GM19395 (cell line): Measurements from ENCODE around the gene BICDL1.

ENCODE experiments used
- ATAC-seq: cut with Tn5 transposase; IDR thresholded peaks from one replicate; pipeline ENCODE4 v1.9.1; 2021; ENCODE audit warnings: mild to moderate bottlenecking, moderate library complexity; ENCODE audit not compliant: unreplicated experiment

BICDL1 gene

GRCh38 chr12:120076651-120077050 lies 87.6 kb downstream of the BICDL1 start:
- no peak for ATAC-seq

GRCh38 chr12:120077260-120077659 lies 88.2 kb downstream of the BICDL1 start:
- ATAC-seq = no peak

- no peak for ATAC-seq
Measured at GRCh38 chr12:120078868-120079267, 89.8 kb downstream of the BICDL1 start.

- no peak for ATAC-seq
Measured at GRCh38 chr12:120079411-120080400, 90.7 kb downstream of the BICDL1 start.

GRCh38 chr12:120081641-120082040 lies 92.6 kb downstream of the BICDL1 start:
- ATAC-seq = no peak

- no peak for ATAC-seq
Measured at GRCh38 chr12:120085920-120086645, 97.0 kb downstream of the BICDL1 start.

- peak; percentile 98 for ATAC-seq
Measured at GRCh38 chr12:120086801-120087621, 98.0 kb downstream of the BICDL1 start.

GRCh38 chr12:120089105-120089504 lies 100.1 kb downstream of the BICDL1 start:
- ATAC-seq = no peak

- no peak for ATAC-seq
Measured at GRCh38 chr12:120089796-120090195, 100.8 kb downstream of the BICDL1 start.

GRCh38 chr12:120090206-120090605 lies 101.2 kb downstream of the BICDL1 start:
- no peak for ATAC-seq

- no peak for ATAC-seq
Measured at GRCh38 chr12:120090626-120091295, 101.7 kb downstream of the BICDL1 start.

- ATAC-seq = no peak
Measured at GRCh38 chr12:120091371-120092090, 102.5 kb downstream of the BICDL1 start.

GRCh38 chr12:120092551-120093335 lies 103.7 kb downstream of the BICDL1 start:
- ATAC-seq = no peak

- no peak for ATAC-seq
Measured at GRCh38 chr12:120093336-120093591, 104.2 kb downstream of the BICDL1 start.

- ATAC-seq = no peak
Measured at GRCh38 chr12:120093592-120094355, 104.7 kb downstream of the BICDL1 start.

GRCh38 chr12:120094485-120094884 lies 105.4 kb downstream of the BICDL1 start:
- no peak for ATAC-seq

GRCh38 chr12:120095331-120095730 lies 106.3 kb downstream of the BICDL1 start:
- ATAC-seq = no peak

GRCh38 chr12:120095736-120096135 lies 106.7 kb downstream of the BICDL1 start:
- ATAC-seq = no peak
